ACC112 (cell line): ENCODE data around the gene SLC39A11.
"Not testable (repeated sequence)": the region's sequence is repeated elsewhere in the genome, so short reads cannot be mapped to it uniquely, and the experiment has no call there.

ENCODE experiments used
- H2AFZ ChIP-seq: fragments of 200-600 bp; sonication (generic); one replicate; pipeline ENCODE4 v1.6.0; 2017; ENCODE audit warnings: antibody characterized with exemption, low read length; ENCODE audit not compliant: unreplicated experiment
- H3K27ac ChIP-seq: fragments of 200-600 bp; sonication (generic); 2 replicates; pipeline ENCODE4 v1.5.1; 2014; ENCODE audit warnings: low read depth, mild to moderate bottlenecking, antibody characterized with exemption, low read length, moderate library complexity
- H3K27me3 ChIP-seq: fragments of 200-600 bp; sonication (generic); 2 replicates; pipeline ENCODE4 v1.6.1; 2014; ENCODE audit warnings: mild to moderate bottlenecking, antibody characterized with exemption, low read length, moderate library complexity, mixed read lengths; ENCODE audit not compliant: insufficient read depth
- H3K36me3 ChIP-seq: fragments of 200-600 bp; sonication (generic); 2 replicates; pipeline ENCODE4 v1.6.1; 2016; ENCODE audit warnings: mild to moderate bottlenecking, antibody characterized with exemption, low read length, moderate library complexity, mixed read lengths; ENCODE audit not compliant: insufficient read depth
- H3K4me1 ChIP-seq: fragments of 200-600 bp; sonication (generic); one replicate; pipeline ENCODE4 v1.6.1; 2016; ENCODE audit warnings: low read length, mixed read lengths; ENCODE audit not compliant: insufficient read depth, unreplicated experiment, control insufficient read depth
- H3K4me3 ChIP-seq: fragments of 200-600 bp; sonication (generic); 2 replicates; pipeline ENCODE4 v1.5.1; 2014; ENCODE audit warnings: mild to moderate bottlenecking, low read depth, low read length
- H3K79me2 ChIP-seq: fragments of 200-600 bp; sonication (generic); one replicate; pipeline ENCODE4 v1.6.0; 2016; ENCODE audit warnings: low read length; ENCODE audit not compliant: control insufficient read depth, unreplicated experiment, insufficient read depth

Gene SLC39A11

GRCh38 chr17:72995008-72995656 is 97.4 kb downstream of the SLC39A11 start:
- Histone ChIP-seq H3K27me3 (no peaks in the 10 kb centered on the region), H3K79me2 (no peaks in the 10 kb centered on the region), H3K36me3 (no peaks in the 10 kb centered on the region), H3K27ac (no peak overlapping the region), H3K4me1 (no peaks in the 10 kb centered on the region), H2AFZ (no peak overlapping the region), H3K4me3 (no peak overlapping the region)

- H3K27ac ChIP-seq, H3K27me3 ChIP-seq, H3K36me3 ChIP-seq, H3K4me1 ChIP-seq, H3K4me3 ChIP-seq, H2AFZ ChIP-seq, H3K79me2 ChIP-seq: not testable (repeated sequence)
Observed at GRCh38 chr17:72992783-72993467, 99.6 kb downstream of the SLC39A11 start.

GRCh38 chr17:72991651-72992050 is 100.8 kb downstream of the SLC39A11 start:
- Histone ChIP-seq H3K4me1 (no peaks in the 10 kb centered on the region), H3K79me2 (no peaks in the 10 kb centered on the region), H3K27me3 (no peaks in the 10 kb centered on the region), H3K36me3 (no peaks in the 10 kb centered on the region), H3K27ac (no peak overlapping the region), H3K4me3 (no peak overlapping the region), H2AFZ (no peak overlapping the region)

- H3K79me2 ChIP-seq = no peaks in the 10 kb centered on the region
- H3K4me3 ChIP-seq = no peak overlapping the region
- no peak overlapping the region for H3K27ac ChIP-seq
- H3K36me3 ChIP-seq = no peaks in the 10 kb centered on the region
- peaks cover 9% of the 10 kb centered on the region for H3K4me1 ChIP-seq
- H2AFZ ChIP-seq = no peak overlapping the region
- H3K27me3 ChIP-seq = no peaks in the 10 kb centered on the region
Observed at GRCh38 chr17:72989074-72989610, 103.3 kb downstream of the SLC39A11 start.

- no peaks in the 10 kb centered on the region for H3K27me3 ChIP-seq
- H3K27ac ChIP-seq = no peak overlapping the region
- no peaks in the 10 kb centered on the region for H3K36me3 ChIP-seq
- no peak overlapping the region for H3K4me3 ChIP-seq
- no peak overlapping the region for H2AFZ ChIP-seq
- no peaks in the 10 kb centered on the region for H3K79me2 ChIP-seq
- peaks cover 9% of the 10 kb centered on the region for H3K4me1 ChIP-seq
Observed at GRCh38 chr17:72988451-72988850, 104.0 kb downstream of the SLC39A11 start.

GRCh38 chr17:72987166-72987565 is 105.3 kb downstream of the SLC39A11 start:
- Histone ChIP-seq H3K27me3 (no peaks in the 10 kb centered on the region), H3K27ac (no peak overlapping the region), H3K79me2 (no peaks in the 10 kb centered on the region)

GRCh38 chr17:72985882-72986720 is 106.4 kb downstream of the SLC39A11 start:
- Histone ChIP-seq H3K27ac (no peak overlapping the region), H3K36me3 (no peaks in the 10 kb centered on the region), H3K27me3 (no peaks in the 10 kb centered on the region), H3K79me2 (no peaks in the 10 kb centered on the region), H2AFZ (no peak overlapping the region), H3K4me3 (no peak overlapping the region), H3K4me1 (peaks cover 9% of the 10 kb centered on the region)

More at GRCh38 chr17:72987166-72987565, 105.3 kb downstream of the SLC39A11 start:
- no peak overlapping the region for H2AFZ ChIP-seq
- H3K4me1 ChIP-seq = peaks cover 9% of the 10 kb centered on the region
- H3K36me3 ChIP-seq = no peaks in the 10 kb centered on the region
- H3K4me3 ChIP-seq = no peak overlapping the region

GRCh38 chr17:72984926-72985325 is 107.6 kb downstream of the SLC39A11 start:
- H3K79me2 ChIP-seq = no peaks in the 10 kb centered on the region
- H3K27ac ChIP-seq = peak overlapping the region; percentile 14; the same call in 1 of the 2 replicates
- H3K27me3 ChIP-seq = no peaks in the 10 kb centered on the region
- H3K4me1 ChIP-seq = peaks cover 9% of the 10 kb centered on the region
- no peak overlapping the region for H2AFZ ChIP-seq
- no peaks in the 10 kb centered on the region for H3K36me3 ChIP-seq
- H3K4me3 ChIP-seq = no peak overlapping the region

- peak overlapping the region; percentile 20; the same call in 1 of the 2 replicates for H3K27ac ChIP-seq
- no peaks in the 10 kb centered on the region for H3K36me3 ChIP-seq
- no peak overlapping the region for H2AFZ ChIP-seq
- H3K79me2 ChIP-seq = no peaks in the 10 kb centered on the region
- H3K4me3 ChIP-seq = no peak overlapping the region
- peaks cover 9% of the 10 kb centered on the region for H3K4me1 ChIP-seq
- no peaks in the 10 kb centered on the region for H3K27me3 ChIP-seq
Observed at GRCh38 chr17:72984145-72984925, 108.2 kb downstream of the SLC39A11 start.

- Histone ChIP-seq H3K36me3 (no peaks in the 10 kb centered on the region), H3K4me3 (no peak overlapping the region), H3K27ac (no peak overlapping the region), H2AFZ (no peak overlapping the region), H3K27me3 (no peaks in the 10 kb centered on the region), H3K79me2 (no peaks in the 10 kb centered on the region), H3K4me1 (peaks cover 19% of the 10 kb centered on the region)
Observed at GRCh38 chr17:72982680-72983079, 109.8 kb downstream of the SLC39A11 start.
